GM23338 (cell line): ENCODE data around the gene RABL6. TPM values are rescaled to one million over a fixed set of nuclear protein-coding genes. Genes with fewer than 3 reads are reported as not detected.

ENCODE experiments used
- ATAC-seq: fragments of 200-7000 bp; cut with Tn5 transposase; 3 replicates; pipeline ENCODE4 v1.9.1; 2020
- DNase-seq: peaks from one replicate; pipeline ENCODE4 v3.0.0-alpha.2; 2015; ENCODE audit warnings: low spot score
- H2AFZ ChIP-seq: fragments of 200-600 bp; sonication (generic); 2 replicates; pipeline ENCODE4 v1.8.0; 2016; ENCODE audit warnings: antibody characterized with exemption, mild to moderate bottlenecking, moderate library complexity
- H3F3A ChIP-seq: fragments of 200-600 bp; sonication (generic); replicated peaks from 2 replicates; pipeline ENCODE4 v1.8.0; 2017; ENCODE audit warnings: antibody characterized with exemption, mixed run types, low read depth
- H3K27ac ChIP-seq: fragments of 200-600 bp; sonication (generic); 2 replicates; pipeline ENCODE4 v1.6.1; 2016; ENCODE audit warnings: low read depth
- H3K27me3 ChIP-seq: fragments of 200-600 bp; sonication (generic); 2 replicates; pipeline ENCODE4 v1.8.0; 2016; ENCODE audit warnings: mild to moderate bottlenecking, mixed run types, moderate library complexity; ENCODE audit not compliant: insufficient read depth
- H3K36me3 ChIP-seq: fragments of 200-600 bp; sonication (generic); 2 replicates; pipeline ENCODE4 v1.8.0; 2016; ENCODE audit warnings: mild to moderate bottlenecking; ENCODE audit not compliant: insufficient read depth
- H3K4me1 ChIP-seq: fragments of 200-600 bp; sonication (generic); 2 replicates; pipeline ENCODE4 v1.8.0; 2016; ENCODE audit warnings: mild to moderate bottlenecking, moderate library complexity; ENCODE audit not compliant: insufficient read depth
- H3K4me2 ChIP-seq: fragments of 200-600 bp; sonication (generic); 2 replicates; pipeline ENCODE4 v1.7.1; 2017; ENCODE audit warnings: mixed run types
- H3K4me3 ChIP-seq: fragments of 200-600 bp; sonication (generic); 2 replicates; pipeline ENCODE4 v1.6.1; 2016; ENCODE audit warnings: mixed run types
- H3K79me2 ChIP-seq: fragments of 200-600 bp; sonication (generic); replicated peaks from 2 replicates; pipeline ENCODE4 v1.8.0; 2017; ENCODE audit warnings: mild to moderate bottlenecking; ENCODE audit not compliant: insufficient read depth
- H3K9me2 ChIP-seq: fragments of 200-600 bp; sonication (generic); 2 replicates; pipeline ENCODE4 v1.8.0; 2017; ENCODE audit not compliant: insufficient read depth
- H4K20me1 ChIP-seq: fragments of 200-600 bp; sonication (generic); replicated peaks from 2 replicates; pipeline ENCODE4 v1.8.0; 2017; ENCODE audit warnings: mild to moderate bottlenecking; ENCODE audit not compliant: insufficient read depth
- H3K27ac Mint-ChIP-seq: 2 replicates; pipeline ENCODE4 v1.8.0; 2020; ENCODE audit warnings: inconsistent platforms, mild to moderate bottlenecking, moderate library complexity, mixed read lengths
- H3K27me3 Mint-ChIP-seq: 3 replicates; pipeline ENCODE4 v1.8.0; 2022; ENCODE audit warnings: low read depth, mild to moderate bottlenecking, moderate library complexity, mixed read lengths, inconsistent platforms; ENCODE audit not compliant: insufficient read depth, poor library complexity
- H3K36me3 Mint-ChIP-seq: 3 replicates; pipeline ENCODE4 v1.8.0; 2021; ENCODE audit warnings: low read depth, mild to moderate bottlenecking, inconsistent platforms, moderate library complexity, mixed read lengths
- H3K4me1 Mint-ChIP-seq: 3 replicates; pipeline ENCODE4 v1.8.0; 2020; ENCODE audit warnings: mild to moderate bottlenecking, inconsistent platforms, mixed read lengths
- H3K4me3 Mint-ChIP-seq: 3 replicates; pipeline ENCODE4 v1.8.0; 2021; ENCODE audit warnings: moderate library complexity, mild to moderate bottlenecking, inconsistent platforms, mixed read lengths
- H3K9me3 Mint-ChIP-seq: 3 replicates; pipeline ENCODE4 v1.8.0; 2020; ENCODE audit warnings: moderate library complexity, mild to moderate bottlenecking, inconsistent platforms, mixed read lengths
- CREB1 ChIP-seq: fragments of 250-450 bp; sonication (Bioruptor Pico); IDR thresholded peaks from 2 replicates; pipeline ENCODE4 v1.5.0; 2020; ENCODE audit warnings: low read depth, mild to moderate bottlenecking, moderate library complexity
- CTCF ChIP-seq, 2 experiments: fragments of 200-600 bp in 1 of 2; sonication (generic) in 1 of 2; conservative IDR thresholded peaks; 2 replicates each; pipeline versions ENCODE4 v1.5.1 to v1.6.1; 2016 to 2017; ENCODE audit warnings: antibody characterized with exemption in 2 of 2, low read depth in 2 of 2, mild to moderate bottlenecking in 2 of 2, moderate library complexity in 1 of 2
- EZH2phosphoT487 ChIP-seq: fragments of 200-600 bp; sonication (generic); IDR thresholded peaks from one replicate; pipeline ENCODE4 v1.8.1; 2018; ENCODE audit warnings: antibody characterized with exemption; ENCODE audit not compliant: unreplicated experiment
- JUNB ChIP-seq: IDR thresholded peaks from one replicate; pipeline ENCODE4 v1.6.1; 2016; ENCODE audit warnings: antibody characterized with exemption; ENCODE audit not compliant: unreplicated experiment
- NANOG ChIP-seq: IDR thresholded peaks from 2 replicates; pipeline ENCODE4 v1.6.1; 2016; ENCODE audit warnings: antibody characterized with exemption, borderline replicate concordance
- POLR2AphosphoS5 ChIP-seq: IDR thresholded peaks from 2 replicates; pipeline ENCODE4 v1.6.1; 2016; ENCODE audit warnings: antibody characterized with exemption, low read depth
- STAT1 ChIP-seq: IDR thresholded peaks from one replicate; pipeline ENCODE4 v1.6.1; 2016; ENCODE audit warnings: antibody characterized with exemption; ENCODE audit not compliant: unreplicated experiment
- ZNF114 ChIP-seq: fragments of 250-450 bp; sonication (Bioruptor Pico); IDR thresholded peaks from 2 replicates; pipeline ENCODE4 v1.5.0; 2020; ENCODE audit warnings: mild to moderate bottlenecking, moderate library complexity
- ZNF331 ChIP-seq: fragments of 250-450 bp; sonication (Bioruptor Pico); IDR thresholded peaks from 2 replicates; pipeline ENCODE4 v1.5.0; 2020; ENCODE audit warnings: low read depth, mild to moderate bottlenecking, moderate library complexity
- ZNF462 ChIP-seq: fragments of 250-450 bp; sonication (Bioruptor Pico); IDR thresholded peaks from 2 replicates; pipeline ENCODE4 v1.5.0; 2020; ENCODE audit warnings: mild to moderate bottlenecking, moderate library complexity
- polyA plus RNA-seq: library from polyadenylated mRNA; unstranded; fragments of >200 nt; fragmentation: Nextera tagmentation; extraction: Ambion mirVana; gene quantifications from 2 replicates; pipeline ENCODE4 v1.2.1, GENCODE V29; 2016
- total RNA-seq: library from RNA; depleted of rRNA; stranded (reverse); fragments of >200 nt; shearing (Covaris generic); gene quantifications from 2 replicates; pipeline ENCODE4 v1.2.3, GENCODE V29; 2014

The RABL6 gene
- total and polyA plus RNA-seq, 2 experiments from 2014 or later, result 59.1 to 127 TPM

- Histone ChIP-seq H2AFZ (peak overlapping the region; percentile 80; the same call in 1 of the 2 replicates), H3F3A (0 out of 2 replicates have a peak, but pooled peaks cover 5% of the 10 kb centered on the region), H3K79me2 (no peaks in the 10 kb centered on the region), H3K9me2 (no peaks in the 10 kb centered on the region), H4K20me1 (no peaks in the 10 kb centered on the region), H3K4me2 (peak overlapping the region; percentile 76; the same call in 1 of the 2 replicates), H3K27ac (no peak overlapping the region), H3K36me3 (no peaks in the 10 kb centered on the region), H3K27me3 (no peaks in the 10 kb centered on the region), H3K4me3 (peak overlapping the region; percentile 51), H3K4me1 (no peaks in the 10 kb centered on the region)
- ATAC-seq (peak; percentile 78), DNase-seq (peak; percentile 96)
- TF ChIP-seq CREB1 (CRISPR knock-in tag) (0 out of 2 replicates have a peak, but pooled peaks have one; percentile 6), CTCF (conservative IDR thresholded peaks at IDR 0.05; ENCODE audit: low read depth in 2 of 2) (peak in 1 of 2 experiments; percentile 49; a peak in 1 of 4 replicates), POLR2AphosphoS5 (peak; percentile 93), ZNF331 (no peak), NANOG (no peak)
- Mint-ChIP-seq H3K27me3 (peaks cover 6% of the 10 kb centered on the region), H3K27ac (no peak overlapping the region), H3K4me3 (peak overlapping the region; percentile 57; the same call in 2 of the 3 replicates), H3K4me1 (peaks cover 13% of the 10 kb centered on the region), H3K9me3 (peaks cover 13% of the 10 kb centered on the region), H3K36me3 (peaks cover 3% of the 10 kb centered on the region; the same call in 2 of the 3 replicates)
Measured at GRCh38 chr9:136762915-136763648, 44.7 kb upstream of the RABL6 start.

- Mint-ChIP-seq H3K27me3 (peaks cover 8% of the 10 kb centered on the region), H3K27ac (no peak overlapping the region), H3K4me3 (no peak overlapping the region), H3K9me3 (peaks cover 13% of the 10 kb centered on the region), H3K36me3 (peaks cover 3% of the 10 kb centered on the region; the same call in 2 of the 3 replicates), H3K4me1 (peaks cover 13% of the 10 kb centered on the region)
- Histone ChIP-seq H3K4me1 (no peaks in the 10 kb centered on the region), H3K79me2 (no peaks in the 10 kb centered on the region), H4K20me1 (no peaks in the 10 kb centered on the region), H3K36me3 (no peaks in the 10 kb centered on the region), H3K9me2 (no peaks in the 10 kb centered on the region), H3K4me3 (peak overlapping the region; percentile 51), H3K27ac (no peak overlapping the region), H3K4me2 (peak overlapping the region; percentile 76; the same call in 1 of the 2 replicates), H3F3A (0 out of 2 replicates have a peak, but pooled peaks cover 5% of the 10 kb centered on the region), H3K27me3 (no peaks in the 10 kb centered on the region), H2AFZ (peak overlapping the region; percentile 80; the same call in 1 of the 2 replicates)
- DNase-seq, result no peak
- TF ChIP-seq ZNF114 (CRISPR knock-in tag), result no peak
- TF ChIP-seq ZNF462 (CRISPR knock-in tag), result no peak
- no peak for TF ChIP-seq STAT1
- no peak for TF ChIP-seq JUNB
- TF ChIP-seq CREB1 (CRISPR knock-in tag), result no peak
- no peak for TF ChIP-seq POLR2AphosphoS5
- TF ChIP-seq EZH2phosphoT487, result no peak
- TF ChIP-seq ZNF331, result no peak
- no peak for ATAC-seq
Measured at GRCh38 chr9:136763649-136764035, 44.1 kb upstream of the RABL6 start.
